ENCODE data around the gene ZBED5. TPM values are rescaled to one million over a fixed set of nuclear protein-coding genes. Genes with fewer than 3 reads are reported as not detected.
A peak's percentile ranks its signal among the peaks of the same experiment; 100 is the strongest.

The ZBED5 gene
- total RNA-seq, 3 donors from 2014 or later, result 29.0 to 55.9 (median 33.8) TPM

DNA sequence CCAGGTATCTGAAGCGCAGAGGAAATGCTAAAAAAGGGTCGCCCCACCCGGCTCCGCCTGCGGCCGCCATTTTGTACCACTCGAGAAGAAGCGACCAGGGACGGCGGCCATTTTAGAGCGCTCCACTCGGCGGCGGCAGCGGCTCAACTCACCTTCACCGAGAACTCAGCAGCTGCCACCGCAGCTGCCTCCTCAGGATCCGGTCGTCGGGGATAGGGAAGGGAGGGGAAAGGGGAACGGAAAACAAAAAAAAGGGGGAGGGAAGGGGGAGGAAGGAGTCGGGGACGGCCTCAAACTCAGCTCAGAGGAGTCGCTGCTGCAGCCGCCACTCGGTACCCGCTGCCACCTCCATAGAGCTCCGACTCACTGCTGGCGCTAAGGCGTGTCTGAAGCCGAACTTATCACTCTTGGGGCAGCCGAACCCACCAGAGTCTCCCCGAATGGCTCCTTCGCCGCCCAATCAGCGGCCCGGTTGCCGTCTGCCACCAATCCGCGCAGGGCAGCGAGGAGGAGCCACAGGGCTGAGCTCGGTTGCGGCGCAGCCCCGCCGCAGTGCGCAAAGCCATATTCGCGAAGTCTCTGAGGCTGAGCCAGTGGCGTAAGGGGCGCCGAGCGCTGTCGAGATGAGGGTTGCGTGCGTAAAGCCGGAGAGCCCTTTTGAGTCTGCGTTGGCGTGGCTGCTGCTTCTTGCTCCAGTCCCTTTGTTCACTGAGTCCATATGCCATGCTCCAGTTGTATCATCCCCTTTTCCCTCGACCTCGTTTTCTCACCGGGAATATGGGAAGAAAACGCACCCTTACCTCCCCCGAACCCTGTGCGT lies 49.1 kb downstream of the ZBED5 start, which contains the start of gene EIF4G2:
Gene EIF4G2, minus strand, starts transcription at position 374 of the 820 bp plus-strand sequence.
- intact Hi-C loops (cut with DNase I; ENCODE audit: low total_unique reads), result no loop called here
- Histone ChIP-seq H3K4me3 (peak within 1 kb of the TSS; percentile 83 to 94 (median 85)), H3K36me3 (peaks cover 12% of the 10 kb centered on the region), H3K4me1 (peaks cover 7 to 13% of the 10 kb centered on the region in 2 donors), H3K27me3 (no peaks in the 10 kb centered on the region), H3K9me3 (no peaks in the 10 kb centered on the region), H3K27ac (peak within 1 kb of the TSS; percentile 99)
- DNase-seq (ENCODE audit: low spot score in 2 of 2), result peak; percentile 99
- TF ChIP-seq, protein P1, sequence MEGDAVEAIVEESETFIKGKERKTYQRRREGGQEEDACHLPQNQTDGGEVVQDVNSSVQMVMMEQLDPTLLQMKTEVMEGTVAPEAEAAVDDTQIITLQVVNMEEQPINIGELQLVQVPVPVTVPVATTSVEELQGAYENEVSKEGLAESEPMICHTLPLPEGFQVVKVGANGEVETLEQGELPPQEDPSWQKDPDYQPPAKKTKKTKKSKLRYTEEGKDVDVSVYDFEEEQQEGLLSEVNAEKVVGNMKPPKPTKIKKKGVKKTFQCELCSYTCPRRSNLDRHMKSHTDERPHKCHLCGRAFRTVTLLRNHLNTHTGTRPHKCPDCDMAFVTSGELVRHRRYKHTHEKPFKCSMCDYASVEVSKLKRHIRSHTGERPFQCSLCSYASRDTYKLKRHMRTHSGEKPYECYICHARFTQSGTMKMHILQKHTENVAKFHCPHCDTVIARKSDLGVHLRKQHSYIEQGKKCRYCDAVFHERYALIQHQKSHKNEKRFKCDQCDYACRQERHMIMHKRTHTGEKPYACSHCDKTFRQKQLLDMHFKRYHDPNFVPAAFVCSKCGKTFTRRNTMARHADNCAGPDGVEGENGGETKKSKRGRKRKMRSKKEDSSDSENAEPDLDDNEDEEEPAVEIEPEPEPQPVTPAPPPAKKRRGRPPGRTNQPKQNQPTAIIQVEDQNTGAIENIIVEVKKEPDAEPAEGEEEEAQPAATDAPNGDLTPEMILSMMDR (IDR thresholded peaks at IDR 0.05), result peak in 2 of 3 donors; percentile 7 to 8
- TF ChIP-seq POLR2AphosphoS5 (IDR thresholded peaks at IDR 0.05) (peak; percentile 99), POLR2A (IDR thresholded peaks at IDR 0.05) (peak; percentile 99)

DNA sequence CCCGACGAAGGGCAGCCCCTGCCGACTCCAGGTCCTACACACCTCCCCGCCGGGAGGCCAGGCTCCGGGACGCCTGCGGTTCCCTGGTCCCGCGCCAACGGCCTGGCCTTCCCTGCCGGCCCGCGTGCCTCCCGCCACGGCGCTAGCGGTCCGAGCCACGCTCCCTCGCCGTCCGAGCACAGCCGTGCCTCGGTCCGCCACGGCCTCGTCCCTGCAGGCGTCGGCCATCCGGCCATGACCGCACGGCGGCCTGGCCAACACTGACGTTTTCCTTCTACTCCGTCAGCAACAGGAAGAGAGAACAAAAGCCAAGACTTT lies 49.7 kb downstream of the ZBED5 start:
- H3K27ac ChIP-seq, result peak overlapping the region; percentile 99
- DNase-seq (ENCODE audit: low spot score in 2 of 2), result no peak
- intact Hi-C loops (cut with DNase I; ENCODE audit: low total_unique reads), result no loop called here
- peaks cover 18% of the 10 kb centered on the region for H3K36me3 ChIP-seq
- H3K9me3 ChIP-seq, result no peaks in the 10 kb centered on the region
- H3K4me3 ChIP-seq, result peak overlapping the region; percentile 83 to 94 (median 85)
- TF ChIP-seq, protein P1 (IDR thresholded peaks at IDR 0.05), result no peak
- TF ChIP-seq POLR2AphosphoS5 (IDR thresholded peaks at IDR 0.05), result peak in 2 of 3 donors; percentile 18 to 60
- H3K27me3 ChIP-seq, result no peaks in the 10 kb centered on the region
- H3K4me1 ChIP-seq, result peaks cover 7 to 13% of the 10 kb centered on the region in 2 donors

DNA sequence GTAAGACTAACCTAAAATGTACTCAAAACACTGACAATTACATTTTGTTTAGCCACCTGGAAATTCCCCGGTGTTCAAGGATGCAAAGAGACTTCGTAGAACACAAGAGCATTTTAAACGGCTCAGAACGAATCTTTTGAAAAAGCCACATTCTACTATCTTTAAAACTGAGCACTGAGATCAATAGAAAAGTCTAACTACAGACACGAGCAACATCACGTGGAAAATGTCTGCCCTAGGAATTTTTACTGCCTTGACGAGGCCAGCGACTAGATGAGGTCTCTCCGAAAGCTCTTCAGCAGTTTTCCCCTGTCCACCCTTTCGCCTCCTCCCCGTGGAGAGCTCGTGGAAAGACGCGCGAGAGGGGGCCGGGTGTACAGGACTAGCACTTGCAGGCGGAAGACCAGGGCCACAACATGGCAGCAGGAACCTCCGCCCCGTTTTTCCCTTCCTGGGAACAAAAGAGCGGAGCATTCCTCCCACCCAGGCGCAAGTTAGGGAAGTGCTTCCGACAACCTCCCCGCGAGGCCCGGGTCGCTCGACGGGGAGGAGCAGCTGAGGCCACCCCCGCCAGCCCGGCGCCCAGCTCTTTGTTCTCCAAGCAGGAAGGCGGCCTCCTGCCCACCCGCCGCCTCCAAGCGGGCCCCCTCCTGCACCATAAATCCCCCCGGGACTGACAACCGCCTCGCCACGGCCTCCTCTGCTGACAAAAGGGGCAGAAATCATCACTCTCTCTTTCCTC lies 50.2 kb downstream of the ZBED5 start:
- intact Hi-C loops (cut with DNase I; ENCODE audit: low total_unique reads), result no loop called here
- Histone ChIP-seq H3K27me3 (no peaks in the 10 kb centered on the region), H3K4me1 (peaks cover 7 to 13% of the 10 kb centered on the region in 2 donors), H3K9me3 (no peaks in the 10 kb centered on the region), H3K4me3 (peak overlapping the region; percentile 83 to 94 (median 85)), H3K27ac (peak overlapping the region; percentile 99), H3K36me3 (peaks cover 20% of the 10 kb centered on the region)
- TF ChIP-seq POLR2AphosphoS5 (IDR thresholded peaks at IDR 0.05), result no peak
- TF ChIP-seq POLR2A (IDR thresholded peaks at IDR 0.05), result no peak
- TF ChIP-seq, protein P1 (IDR thresholded peaks at IDR 0.05), result no peak
- peak; percentile 53 to 69 for DNase-seq (ENCODE audit: low spot score in 2 of 2)

DNA sequence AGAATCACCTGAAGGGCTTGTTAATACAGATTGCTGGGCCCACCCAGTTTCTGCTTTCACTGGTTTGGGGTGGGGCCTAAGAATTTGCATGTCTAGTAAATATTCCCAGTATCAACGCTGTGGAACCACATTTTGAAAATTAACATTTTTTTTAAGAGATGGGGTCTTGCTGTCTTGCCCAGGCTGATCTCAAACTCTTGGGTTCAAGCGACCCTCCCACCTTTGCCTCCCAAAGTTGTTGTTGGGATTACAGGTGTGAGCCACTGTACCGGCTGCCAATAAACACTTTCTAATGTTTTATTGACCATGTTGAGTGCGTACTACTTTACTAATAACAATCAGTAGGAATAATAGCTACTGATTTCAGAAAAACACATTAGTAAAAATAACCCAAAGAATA lies 51.6 kb downstream of the ZBED5 start:
- TF ChIP-seq POLR2AphosphoS5 (IDR thresholded peaks at IDR 0.05), result no peak
- Histone ChIP-seq H3K4me1 (peaks cover 7 to 13% of the 10 kb centered on the region in 2 donors), H3K9me3 (no peaks in the 10 kb centered on the region), H3K27ac (peak overlapping the region in 1 of 2 donors; percentile 99), H3K36me3 (peaks cover 31% of the 10 kb centered on the region), H3K4me3 (peak overlapping the region in 2 of 3 donors; percentile 83 to 94), H3K27me3 (no peaks in the 10 kb centered on the region)
- DNase-seq (ENCODE audit: low spot score in 2 of 2), result no peak
- intact Hi-C loops (cut with DNase I; ENCODE audit: low total_unique reads), result no loop called here

DNA sequence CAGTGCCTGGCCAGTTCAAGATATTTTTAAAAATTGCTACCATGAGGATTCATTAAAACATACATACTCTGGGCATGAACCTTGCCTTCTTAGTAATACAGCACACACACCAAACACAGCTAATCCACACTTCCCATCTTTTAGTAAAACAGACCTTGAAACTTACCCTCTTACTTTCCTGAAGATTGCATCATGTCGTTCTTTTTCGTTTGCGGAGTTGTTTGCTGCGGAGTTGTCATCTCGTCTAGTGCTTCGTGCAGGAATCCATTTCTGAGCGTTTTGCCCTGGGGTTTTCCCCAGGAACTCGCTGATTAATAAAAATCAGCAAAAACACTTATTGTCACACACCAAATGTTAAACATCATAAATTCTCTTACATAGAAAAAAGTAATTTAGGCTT lies 52.1 kb downstream of the ZBED5 start:
- H3K9me3 ChIP-seq, result no peaks in the 10 kb centered on the region
- no peaks in the 10 kb centered on the region for H3K27me3 ChIP-seq
- intact Hi-C loops (cut with DNase I; ENCODE audit: low total_unique reads), result no loop called here
- H3K36me3 ChIP-seq, result peaks cover 36% of the 10 kb centered on the region
- H3K4me1 ChIP-seq, result peaks cover 7 to 13% of the 10 kb centered on the region in 2 donors
- H3K27ac ChIP-seq, result peak overlapping the region in 1 of 2 donors; percentile 99
- H3K4me3 ChIP-seq, result peak overlapping the region in 1 of 3 donors; percentile 94
- TF ChIP-seq, protein P1 (IDR thresholded peaks at IDR 0.05), result no peak
- TF ChIP-seq POLR2AphosphoS5 (IDR thresholded peaks at IDR 0.05) (no peak), POLR2A (IDR thresholded peaks at IDR 0.05) (no peak)
- no peak for DNase-seq (ENCODE audit: low spot score in 2 of 2)

Measured in breast epithelium (tissue), 4 donors.